ENCODE data around the gene HOXC9. TPM values are rescaled to one million over a fixed set of nuclear protein-coding genes. Genes with fewer than 3 reads are reported as not detected.

Gene HOXC9
- total RNA-seq, 1 donor: 0.86 TPM

- TF ChIP-seq CTCF (IDR thresholded peaks at IDR 0.05; ENCODE audit: insufficient read depth, low read depth, low read length): no peak
- no peak for DNase-seq (ENCODE audit: low read depth)
- no peak overlapping the region for H3K4me3 ChIP-seq (ENCODE audit: low read depth, low read length)
These were observed 30.5 kb downstream of the HOXC9 start for GRCh38 chr12:54030442-54030801.

- TF ChIP-seq CTCF (IDR thresholded peaks at IDR 0.05; ENCODE audit: insufficient read depth, low read depth, low read length): no peak
- H3K4me3 ChIP-seq (ENCODE audit: low read depth, low read length): no peak overlapping the region
- peak; percentile 60 for DNase-seq (ENCODE audit: low read depth)
These were observed 31.0 kb downstream of the HOXC9 start for GRCh38 chr12:54030889-54031471.

GRCh38 chr12:54031480-54031879 is 31.5 kb downstream of the HOXC9 start:
- no peak overlapping the region for H3K4me3 ChIP-seq (ENCODE audit: low read depth, low read length)
- DNase-seq (ENCODE audit: low read depth): no peak

GRCh38 chr12:54032086-54032619 is 32.2 kb downstream of the HOXC9 start:
- TF ChIP-seq CTCF (IDR thresholded peaks at IDR 0.05; ENCODE audit: insufficient read depth, low read depth, low read length): no peak
- H3K4me3 ChIP-seq (ENCODE audit: low read depth, low read length): no peak overlapping the region
- DNase-seq (ENCODE audit: low read depth): no peak

More at GRCh38 chr12:54031480-54031879, 31.5 kb downstream of the HOXC9 start:
- TF ChIP-seq CTCF (IDR thresholded peaks at IDR 0.05; ENCODE audit: insufficient read depth, low read depth, low read length): no peak

- peak within 1 kb of the TSS; percentile 51 for H3K4me3 ChIP-seq (ENCODE audit: low read depth, low read length)
- peak; percentile 93 for TF ChIP-seq CTCF (IDR thresholded peaks at IDR 0.05; ENCODE audit: insufficient read depth, low read depth, low read length)
- peak; percentile 81 for DNase-seq (ENCODE audit: low read depth)
These were observed 32.7 kb downstream of the HOXC9 start, which contains the start of gene HOXC5 for GRCh38 chr12:54032627-54033100. HOXC5 (plus strand) TSS chr12:54033050; CDS start chr12:54033123, 73 bp downstream.

GRCh38 chr12:54033106-54033979 is 33.4 kb downstream of the HOXC9 start:
- DNase-seq (ENCODE audit: low read depth): peak; percentile 88
- TF ChIP-seq CTCF (IDR thresholded peaks at IDR 0.05; ENCODE audit: insufficient read depth, low read depth, low read length): no peak
- H3K4me3 ChIP-seq (ENCODE audit: low read depth, low read length): peak overlapping the region; percentile 51
